ENCODE measurements around the gene KRTAP5-7.

Gene KRTAP5-7

GRCh38 chr11:71577469-71578004 is 50.5 kb downstream of the KRTAP5-7 start:
- ATAC-seq = no peak
- TF ChIP-seq, protein P1, sequence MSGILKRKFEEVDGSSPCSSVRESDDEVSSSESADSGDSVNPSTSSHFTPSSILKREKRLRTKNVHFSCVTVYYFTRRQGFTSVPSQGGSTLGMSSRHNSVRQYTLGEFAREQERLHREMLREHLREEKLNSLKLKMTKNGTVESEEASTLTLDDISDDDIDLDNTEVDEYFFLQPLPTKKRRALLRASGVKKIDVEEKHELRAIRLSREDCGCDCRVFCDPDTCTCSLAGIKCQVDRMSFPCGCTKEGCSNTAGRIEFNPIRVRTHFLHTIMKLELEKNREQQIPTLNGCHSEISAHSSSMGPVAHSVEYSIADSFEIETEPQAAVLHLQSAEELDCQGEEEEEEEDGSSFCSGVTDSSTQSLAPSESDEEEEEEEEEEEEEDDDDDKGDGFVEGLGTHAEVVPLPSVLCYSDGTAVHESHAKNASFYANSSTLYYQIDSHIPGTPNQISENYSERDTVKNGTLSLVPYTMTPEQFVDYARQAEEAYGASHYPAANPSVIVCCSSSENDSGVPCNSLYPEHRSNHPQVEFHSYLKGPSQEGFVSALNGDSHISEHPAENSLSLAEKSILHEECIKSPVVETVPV (CRISPR knock-in tag; IDR thresholded peaks at IDR 0.05) = no peak
- TF ChIP-seq ESRRG (CRISPR knock-in tag; IDR thresholded peaks at IDR 0.05) (no peak), GLIS3 (CRISPR knock-in tag; IDR thresholded peaks at IDR 0.05) (no peak), BACH2 (CRISPR knock-in tag; IDR thresholded peaks at IDR 0.05; ENCODE audit: borderline replicate concordance) (no peak), ZFP3 (CRISPR knock-in tag; IDR thresholded peaks at IDR 0.05) (no peak), OSR1 (CRISPR knock-in tag; IDR thresholded peaks at IDR 0.05) (no peak), ZC3H10 (CRISPR knock-in tag; IDR thresholded peaks at IDR 0.05) (no peak), TOX (CRISPR knock-in tag; IDR thresholded peaks at IDR 0.05; ENCODE audit: borderline replicate concordance) (no peak), RARB (CRISPR knock-in tag; IDR thresholded peaks at IDR 0.05) (no peak)
- TF ChIP-seq, protein P2, sequence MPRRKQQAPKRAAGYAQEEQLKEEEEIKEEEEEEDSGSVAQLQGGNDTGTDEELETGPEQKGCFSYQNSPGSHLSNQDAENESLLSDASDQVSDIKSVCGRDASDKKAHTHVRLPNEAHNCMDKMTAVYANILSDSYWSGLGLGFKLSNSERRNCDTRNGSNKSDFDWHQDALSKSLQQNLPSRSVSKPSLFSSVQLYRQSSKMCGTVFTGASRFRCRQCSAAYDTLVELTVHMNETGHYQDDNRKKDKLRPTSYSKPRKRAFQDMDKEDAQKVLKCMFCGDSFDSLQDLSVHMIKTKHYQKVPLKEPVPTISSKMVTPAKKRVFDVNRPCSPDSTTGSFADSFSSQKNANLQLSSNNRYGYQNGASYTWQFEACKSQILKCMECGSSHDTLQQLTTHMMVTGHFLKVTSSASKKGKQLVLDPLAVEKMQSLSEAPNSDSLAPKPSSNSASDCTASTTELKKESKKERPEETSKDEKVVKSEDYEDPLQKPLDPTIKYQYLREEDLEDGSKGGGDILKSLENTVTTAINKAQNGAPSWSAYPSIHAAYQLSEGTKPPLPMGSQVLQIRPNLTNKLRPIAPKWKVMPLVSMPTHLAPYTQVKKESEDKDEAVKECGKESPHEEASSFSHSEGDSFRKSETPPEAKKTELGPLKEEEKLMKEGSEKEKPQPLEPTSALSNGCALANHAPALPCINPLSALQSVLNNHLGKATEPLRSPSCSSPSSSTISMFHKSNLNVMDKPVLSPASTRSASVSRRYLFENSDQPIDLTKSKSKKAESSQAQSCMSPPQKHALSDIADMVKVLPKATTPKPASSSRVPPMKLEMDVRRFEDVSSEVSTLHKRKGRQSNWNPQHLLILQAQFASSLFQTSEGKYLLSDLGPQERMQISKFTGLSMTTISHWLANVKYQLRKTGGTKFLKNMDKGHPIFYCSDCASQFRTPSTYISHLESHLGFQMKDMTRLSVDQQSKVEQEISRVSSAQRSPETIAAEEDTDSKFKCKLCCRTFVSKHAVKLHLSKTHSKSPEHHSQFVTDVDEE (CRISPR knock-in tag; IDR thresholded peaks at IDR 0.05) = no peak
